ENCODE measurements around the gene PGAP3. TPM values are rescaled to one million over a fixed set of nuclear protein-coding genes. Genes with fewer than 3 reads are reported as not detected.
"Not testable (repeated sequence)": the region's sequence is repeated elsewhere in the genome, so short reads cannot be mapped to it uniquely, and the experiment has no call there.

PGAP3 gene
- total RNA-seq, 2 experiments from 2014 or later = 10.5 to 13.8 TPM

- H3K9me3 Mint-ChIP-seq (ENCODE audit: low read depth); ATAC-seq; H3K27ac Mint-ChIP-seq; H3K4me3 Mint-ChIP-seq; DNase-seq; H3K36me3 Mint-ChIP-seq: not testable (repeated sequence)
- Mint-ChIP-seq H3K27me3 (peaks cover 45% of the 10 kb centered on the region), H3K4me1 (peaks cover 10% of the 10 kb centered on the region)
- CTCF ChIA-PET = interaction anchor here (1.7 kb wide), 1 partner anchor 30 kb away, joined by 5 read pairs; no protein-coding TSS in a partner anchor
Measured at GRCh38 chr17:39699157-39699817, 11.4 kb upstream of the PGAP3 start.

- CTCF ChIA-PET = no interaction called here
- Mint-ChIP-seq H3K9me3 (ENCODE audit: low read depth) (no peaks in the 10 kb centered on the region), H3K4me1 (peaks cover 4% of the 10 kb centered on the region), H3K27me3 (peaks cover 42% of the 10 kb centered on the region), H3K27ac (no peak overlapping the region), H3K4me3 (no peak overlapping the region), H3K36me3 (no peaks in the 10 kb centered on the region)
- DNase-seq (no peak), ATAC-seq (no peak)
Measured at GRCh38 chr17:39697961-39698360, 10.1 kb upstream of the PGAP3 start.

- H3K27me3 Mint-ChIP-seq = peaks cover 31% of the 10 kb centered on the region
- no peak for DNase-seq
- no peak for ATAC-seq
- peaks cover 4% of the 10 kb centered on the region for H3K4me1 Mint-ChIP-seq
- H3K36me3 Mint-ChIP-seq = no peaks in the 10 kb centered on the region
- no peak overlapping the region for H3K27ac Mint-ChIP-seq
- no peaks in the 10 kb centered on the region for H3K9me3 Mint-ChIP-seq (ENCODE audit: low read depth)
- no peak overlapping the region for H3K4me3 Mint-ChIP-seq
- CTCF ChIA-PET = interaction anchor here (0.8 to 1.8 kb wide), 4 partner anchors 28 to 73 kb away, joined by 3 to 6 read pairs (median 3); no protein-coding TSS in a partner anchor
Measured at GRCh38 chr17:39696731-39697130, 8.9 kb upstream of the PGAP3 start.

- Mint-ChIP-seq H3K36me3 (no peaks in the 10 kb centered on the region), H3K4me3 (no peak overlapping the region), H3K27ac (no peak overlapping the region), H3K9me3 (ENCODE audit: low read depth) (no peaks in the 10 kb centered on the region), H3K27me3 (peaks cover 17% of the 10 kb centered on the region), H3K4me1 (peaks cover 4% of the 10 kb centered on the region)
- CTCF ChIA-PET = interaction anchor here (1.4 to 1.8 kb wide), 2 partner anchors 26 to 40 kb away, joined by 3 to 4 read pairs; no protein-coding TSS in a partner anchor
- ATAC-seq = peak; percentile 12
- no peak for DNase-seq
Measured at GRCh38 chr17:39695089-39695474, 7.2 kb upstream of the PGAP3 start.

GRCh38 chr17:39694593-39694992, 6.7 kb upstream of the PGAP3 start:
- H3K4me1 Mint-ChIP-seq = peaks cover 1% of the 10 kb centered on the region
- CTCF ChIA-PET = interaction anchor here (1.8 kb wide), 1 partner anchor 40 kb away, joined by 4 read pairs; no protein-coding TSS in a partner anchor
- H3K36me3 Mint-ChIP-seq = no peaks in the 10 kb centered on the region
- H3K9me3 Mint-ChIP-seq (ENCODE audit: low read depth) = no peaks in the 10 kb centered on the region
- no peak overlapping the region for H3K4me3 Mint-ChIP-seq
- peaks cover 13% of the 10 kb centered on the region for H3K27me3 Mint-ChIP-seq
- H3K27ac Mint-ChIP-seq = no peak overlapping the region
- no peak for DNase-seq
- no peak for ATAC-seq

GRCh38 chr17:39688945-39689344, 1.1 kb upstream of the PGAP3 start:
- Mint-ChIP-seq H3K4me1 (peaks cover 18% of the 10 kb centered on the region), H3K9me3 (ENCODE audit: low read depth) (no peaks in the 10 kb centered on the region), H3K27me3 (no peaks in the 10 kb centered on the region), H3K27ac (peak overlapping the region; percentile 92), H3K4me3 (peak overlapping the region; percentile 91), H3K36me3 (peaks cover 3% of the 10 kb centered on the region)
- DNase-seq (no peak), ATAC-seq (no peak)
- CTCF ChIA-PET = interaction anchor here (0.7 to 7.3 kb wide), 5 partner anchors 13 to 67 kb away, joined by 3 to 49 read pairs (median 13); partner anchors contain the start of gene MIEN1

GRCh38 chr17:39688475-39688835, 598 bp upstream of the PGAP3 start:
- Mint-ChIP-seq H3K27ac (peak overlapping the region; percentile 92), H3K4me1 (peaks cover 18% of the 10 kb centered on the region)
- no peak for DNase-seq

GRCh38 chr17:39687101-39687545, 734 bp downstream of the PGAP3 start:
- Mint-ChIP-seq H3K36me3 (peaks cover 3% of the 10 kb centered on the region), H3K27me3 (no peaks in the 10 kb centered on the region), H3K4me1 (peaks cover 18% of the 10 kb centered on the region), H3K4me3 (peak overlapping the region; percentile 91), H3K9me3 (ENCODE audit: low read depth) (no peaks in the 10 kb centered on the region), H3K27ac (peak overlapping the region; percentile 92)
- DNase-seq (no peak), ATAC-seq (no peak)
- CTCF ChIA-PET = interaction anchor here (1.0 to 7.3 kb wide), 5 partner anchors 11 to 65 kb away, joined by 3 to 49 read pairs (median 13); partner anchors contain the start of genes MIEN1 and PNMT

More at GRCh38 chr17:39688475-39688835, 598 bp upstream of the PGAP3 start:
- H3K9me3 Mint-ChIP-seq (ENCODE audit: low read depth) = no peaks in the 10 kb centered on the region
- no peak for ATAC-seq
- H3K36me3 Mint-ChIP-seq = peaks cover 3% of the 10 kb centered on the region
- H3K4me3 Mint-ChIP-seq = peak overlapping the region; percentile 91
- CTCF ChIA-PET = interaction anchor here (0.7 to 7.3 kb wide), 11 partner anchors 9 to 524 kb away, joined by 3 to 49 read pairs (median 4); partner anchors contain the start of genes MIEN1, PNMT, PSMD3 and STARD3
- no peaks in the 10 kb centered on the region for H3K27me3 Mint-ChIP-seq

- H3K4me1 Mint-ChIP-seq = peaks cover 34% of the 10 kb centered on the region
- H3K36me3 Mint-ChIP-seq = peaks cover 3% of the 10 kb centered on the region
- H3K27ac Mint-ChIP-seq = no peak overlapping the region
- CTCF ChIA-PET = interaction anchor here (2.7 to 8.2 kb wide), 3 partner anchors 15 to 62 kb away, joined by 9 to 53 read pairs (median 49); partner anchors contain the start of genes MIEN1 and PNMT
- DNase-seq (no peak), ATAC-seq (no peak)
- H3K4me3 Mint-ChIP-seq = no peak overlapping the region
- no peaks in the 10 kb centered on the region for H3K9me3 Mint-ChIP-seq (ENCODE audit: low read depth)
- no peaks in the 10 kb centered on the region for H3K27me3 Mint-ChIP-seq
Measured at GRCh38 chr17:39684369-39685192, 3.3 kb downstream of the PGAP3 start.

- DNase-seq = no peak
- Mint-ChIP-seq H3K27me3 (no peaks in the 10 kb centered on the region), H3K4me3 (no peak overlapping the region), H3K4me1 (peaks cover 36% of the 10 kb centered on the region), H3K27ac (peak overlapping the region; percentile 18), H3K36me3 (peaks cover 3% of the 10 kb centered on the region), H3K9me3 (ENCODE audit: low read depth) (no peaks in the 10 kb centered on the region)
- CTCF ChIA-PET = interaction anchor here (0.6 to 8.2 kb wide), 3 partner anchors 14 to 35 kb away, joined by 3 to 53 read pairs (median 6); partner anchors contain the start of gene PNMT
- no peak for ATAC-seq
Measured at GRCh38 chr17:39683295-39683939, 4.4 kb downstream of the PGAP3 start.

GRCh38 chr17:39679521-39680192, 8.2 kb downstream of the PGAP3 start:
- DNase-seq (peak; percentile 60), ATAC-seq (peak; percentile 73)
- H3K4me1 Mint-ChIP-seq = peaks cover 56% of the 10 kb centered on the region
- no peak overlapping the region for H3K4me3 Mint-ChIP-seq
- peak overlapping the region; percentile 87 for H3K27ac Mint-ChIP-seq
- no peaks in the 10 kb centered on the region for H3K36me3 Mint-ChIP-seq
- H3K27me3 Mint-ChIP-seq = no peaks in the 10 kb centered on the region
- H3K9me3 Mint-ChIP-seq (ENCODE audit: low read depth) = no peaks in the 10 kb centered on the region
- CTCF ChIA-PET = interaction anchor here (0.9 to 16.7 kb wide), 6 partner anchors 8 to 56 kb away, joined by 3 to 227 read pairs (median 16); partner anchors contain the start of genes PGAP3, PNMT and PPP1R1B

GRCh38 chr17:39678340-39679116, 9.3 kb downstream of the PGAP3 start:
- Mint-ChIP-seq H3K9me3 (ENCODE audit: low read depth) (no peaks in the 10 kb centered on the region), H3K27ac (peak overlapping the region; percentile 87), H3K36me3 (no peaks in the 10 kb centered on the region), H3K27me3 (no peaks in the 10 kb centered on the region), H3K4me3 (no peak overlapping the region), H3K4me1 (peaks cover 56% of the 10 kb centered on the region)
- CTCF ChIA-PET = interaction anchor here (0.8 to 16.7 kb wide), 6 partner anchors 9 to 55 kb away, joined by 3 to 227 read pairs (median 16); partner anchors contain the start of genes PGAP3, PNMT and PPP1R1B
- no peak for ATAC-seq
- no peak for DNase-seq
